Activated CD8-positive, alpha-beta memory T cell treated with anti-CD3 and anti-CD28 coated beads, Interleukin-2, amount 50 U/mL, for 1 hour (primary cell): ENCODE data around the gene DHCR24.

Experiments
- DNase-seq: peaks from one replicate; pipeline ENCODE4 v3.0.0-alpha.2; 2020; ENCODE audit errors: extremely low read depth

DHCR24 gene

GRCh38 chr1:54816951-54817350, 70.0 kb downstream of the DHCR24 start:
- DNase-seq: no peak

- no peak for DNase-seq
Measured at GRCh38 chr1:54816130-54816529, 70.9 kb downstream of the DHCR24 start.

DNA sequence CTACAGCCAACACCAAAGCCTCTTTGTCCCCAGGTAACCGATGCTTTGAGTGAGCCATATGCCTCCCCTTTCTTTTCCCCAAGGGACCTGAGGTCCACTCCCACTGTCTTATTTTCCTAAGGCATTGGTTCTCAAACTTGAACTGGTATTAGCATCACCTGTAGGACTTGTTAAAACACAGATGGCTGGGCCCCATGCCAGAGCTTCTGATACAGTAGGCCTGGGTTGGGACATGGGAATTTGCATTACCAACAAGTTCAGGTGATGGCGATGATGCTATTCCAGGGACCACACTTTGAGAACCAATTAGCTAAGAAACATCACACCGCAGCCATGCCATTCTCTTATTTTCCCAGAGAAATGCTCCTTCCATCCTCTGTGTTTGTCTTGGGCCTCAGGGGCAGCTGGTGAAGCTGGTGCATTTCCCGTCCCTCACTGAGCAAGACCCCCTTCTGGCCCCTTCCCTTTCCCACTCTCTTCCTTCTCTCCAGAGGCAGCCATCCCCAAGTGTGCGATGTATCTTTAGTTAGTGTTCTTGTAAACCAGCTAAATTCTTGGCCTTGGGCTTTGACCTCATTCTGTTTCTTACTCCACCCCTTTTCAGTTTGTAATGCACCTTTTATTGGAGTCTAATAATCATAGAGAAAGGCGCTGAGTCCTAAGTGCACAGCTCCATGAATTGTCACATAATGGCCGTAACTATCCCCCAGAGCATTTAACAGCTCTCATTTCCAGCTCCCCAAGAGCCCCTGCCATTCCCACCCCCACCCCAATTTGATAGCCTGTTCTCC, 71.7 kb downstream of the DHCR24 start:
- DNase-seq: no peak

DNA sequence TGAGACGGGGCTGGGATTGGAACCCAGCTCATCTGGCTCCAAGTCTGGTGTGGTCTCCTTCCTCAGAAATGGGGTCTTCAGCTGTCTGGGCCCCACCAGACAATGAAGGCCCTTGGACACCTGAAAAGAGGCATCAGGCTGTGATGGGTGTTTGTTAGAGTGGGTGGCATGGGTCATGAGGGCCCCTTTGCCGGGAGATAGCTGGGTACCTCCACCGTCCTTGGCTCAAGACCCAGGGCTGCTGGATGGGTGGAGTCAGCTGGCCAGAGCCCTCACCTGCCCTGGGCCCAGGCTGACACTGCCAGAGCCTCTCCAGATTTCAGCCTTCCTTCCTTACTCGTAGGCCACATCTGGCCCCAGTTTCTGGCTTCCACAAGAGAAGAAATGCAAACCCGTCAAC, 72.4 kb downstream of the DHCR24 start:
- DNase-seq: no peak

GRCh38 chr1:54814126-54814498, 72.9 kb downstream of the DHCR24 start:
- DNase-seq: no peak

DNA sequence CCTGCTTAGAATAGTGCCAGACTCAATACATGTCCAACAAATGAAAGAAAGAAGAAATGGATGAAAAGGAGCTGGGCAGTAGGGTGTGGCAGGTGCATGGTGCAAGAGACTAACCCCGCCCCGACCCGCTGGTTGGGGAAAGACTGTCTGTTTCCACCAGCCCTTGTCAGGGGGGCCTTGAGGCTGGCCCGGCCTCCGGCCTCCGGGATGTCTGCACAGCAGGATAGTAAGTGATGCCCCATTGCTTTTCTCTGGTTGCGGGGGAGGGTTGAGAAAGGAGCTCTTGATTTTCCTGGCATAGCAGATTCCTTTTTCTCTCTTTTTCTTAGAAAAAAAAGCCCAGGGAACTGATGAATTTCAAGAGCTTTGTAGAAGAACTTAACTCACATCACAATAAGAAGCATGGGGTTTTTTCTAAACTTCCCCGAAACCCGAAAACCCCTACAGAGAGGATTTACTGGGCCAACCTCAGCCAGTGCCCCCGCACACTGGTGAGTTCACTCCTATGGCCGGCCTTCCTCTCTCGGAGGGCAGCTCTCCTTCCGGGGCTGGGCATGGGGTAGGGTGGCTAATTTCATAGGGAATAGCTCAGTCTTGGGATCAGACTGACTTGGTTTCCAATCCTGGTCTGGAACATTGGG, 73.4 kb downstream of the DHCR24 start:
- no peak for DNase-seq

- no peak for DNase-seq
Measured at GRCh38 chr1:54812801-54813484, 74.1 kb downstream of the DHCR24 start.

- no peak for DNase-seq
Measured at GRCh38 chr1:54811739-54812655, 75.0 kb downstream of the DHCR24 start.

DNA sequence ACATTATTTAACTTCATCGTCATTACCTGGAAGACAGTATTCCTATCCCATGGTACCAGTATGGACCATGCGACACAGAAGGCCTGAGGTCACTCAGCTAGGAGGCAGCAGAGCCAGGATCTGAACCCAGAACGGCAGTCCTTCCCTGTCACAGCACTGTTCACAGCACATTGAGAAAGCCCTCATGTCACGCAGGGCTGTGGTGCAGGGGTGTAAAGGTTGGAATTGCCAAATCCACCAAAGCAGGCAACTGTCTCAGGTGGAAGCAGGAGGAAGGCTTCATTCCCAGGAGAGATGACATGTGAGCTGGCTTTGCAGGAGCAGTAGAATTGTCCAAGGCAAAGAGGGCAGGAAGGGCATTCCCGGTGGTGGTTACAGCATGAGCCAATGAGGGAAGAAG, 75.9 kb downstream of the DHCR24 start:
- no peak for DNase-seq

DNA sequence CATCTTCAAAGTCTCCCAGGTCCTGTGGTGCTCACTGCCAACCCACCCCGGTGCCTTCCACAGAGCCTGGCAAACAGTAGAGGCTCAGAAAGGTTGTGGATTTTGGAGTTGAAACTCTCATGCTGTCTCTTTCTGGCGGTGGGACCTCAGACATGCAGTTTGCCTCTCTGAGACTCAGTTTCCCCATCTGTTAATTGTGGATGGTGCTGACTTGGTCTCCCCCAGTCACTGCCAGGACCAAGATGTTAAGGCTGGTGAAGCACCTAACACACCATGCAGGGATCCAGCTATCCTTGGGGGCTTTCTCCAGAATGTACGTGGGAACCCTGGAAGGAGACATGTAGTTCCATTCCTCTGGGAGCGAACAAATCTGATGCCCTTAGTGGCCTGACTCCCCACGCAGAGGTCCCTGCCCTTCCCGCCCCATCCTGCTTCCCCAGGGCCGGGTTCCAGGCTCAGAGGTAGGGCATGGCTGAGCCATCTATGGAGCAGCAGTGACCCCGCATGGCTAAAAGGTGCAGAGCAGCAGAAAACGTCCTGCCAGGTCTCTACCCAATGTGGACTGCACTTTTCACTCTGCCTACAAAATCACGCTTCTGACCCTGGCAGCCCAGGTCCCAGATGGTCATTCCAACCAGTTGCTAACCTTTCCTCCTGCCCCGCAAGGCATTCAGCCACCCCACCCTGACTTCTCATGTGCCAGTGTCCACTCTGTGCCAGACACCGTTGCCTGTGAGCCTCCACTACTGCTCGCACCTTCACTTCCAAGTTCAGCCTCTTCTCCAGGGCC, 76.6 kb downstream of the DHCR24 start:
- DNase-seq: peak; percentile 20

DNA sequence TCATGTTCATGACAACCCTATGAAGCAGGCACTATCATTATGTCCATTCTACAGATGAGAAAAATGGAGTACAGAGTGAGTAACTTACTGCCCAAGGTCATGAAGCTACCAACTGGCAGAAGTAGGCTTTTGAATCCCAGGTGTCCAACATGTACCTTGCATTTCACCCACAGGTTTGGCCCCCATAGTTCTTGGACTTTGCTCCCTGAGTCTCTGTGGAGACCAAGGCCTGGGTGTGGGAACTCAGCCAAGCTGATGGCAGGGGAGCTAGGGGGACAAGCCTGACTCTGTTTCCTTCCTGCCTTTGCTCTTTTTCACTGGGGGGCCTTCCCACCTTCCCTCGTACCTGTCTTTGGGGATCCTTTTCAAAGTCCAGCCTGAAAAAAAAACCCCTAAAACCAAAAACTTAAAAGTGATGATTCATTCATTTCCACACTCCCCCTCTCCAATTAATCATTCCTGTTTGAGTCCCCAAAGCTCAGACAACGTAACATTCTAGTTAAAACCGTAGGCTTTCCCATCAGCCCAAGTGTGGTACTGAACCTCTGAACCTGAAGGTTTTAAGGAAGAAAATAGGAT, 77.4 kb downstream of the DHCR24 start:
- no peak for DNase-seq

DNA sequence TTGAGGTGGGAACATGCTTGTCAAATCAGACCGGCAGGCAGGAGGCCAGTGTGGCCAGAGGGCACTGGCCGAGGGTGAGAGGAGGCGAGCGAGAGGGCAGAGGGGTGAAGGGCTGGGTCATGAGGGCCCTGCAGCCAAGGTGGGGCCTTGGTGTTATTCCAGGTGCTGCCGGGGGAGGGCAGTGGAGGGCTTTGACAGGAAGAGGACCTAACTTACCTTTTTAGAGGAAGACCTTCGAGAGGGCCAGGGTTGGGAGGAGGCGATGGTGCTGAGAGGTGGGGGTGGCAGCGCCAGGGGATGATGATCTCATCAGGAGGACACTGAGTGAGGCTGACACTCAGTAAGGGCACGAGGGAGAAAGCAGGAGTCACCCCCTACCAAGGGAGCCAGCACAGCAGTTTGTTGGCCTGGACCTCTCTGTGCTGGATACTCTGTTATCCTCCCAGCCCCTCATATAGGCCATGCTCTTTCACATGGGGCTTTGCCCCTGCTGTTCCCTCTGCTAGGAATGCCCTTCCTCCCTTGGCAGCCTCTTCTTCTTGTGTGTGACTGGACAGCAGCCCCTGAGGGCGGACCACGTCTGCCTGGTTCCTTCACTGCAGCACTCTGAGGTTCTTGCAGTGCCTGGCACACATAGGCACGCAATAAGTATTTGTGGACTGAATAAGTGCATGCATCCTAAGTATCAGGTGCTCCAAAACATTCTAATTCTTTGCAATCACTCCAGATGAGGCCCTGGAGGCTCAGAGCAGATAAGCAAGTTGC, 78.4 kb downstream of the DHCR24 start:
- DNase-seq: no peak

- no peak for DNase-seq
Measured at GRCh38 chr1:54807756-54808155, 79.2 kb downstream of the DHCR24 start.

DNA sequence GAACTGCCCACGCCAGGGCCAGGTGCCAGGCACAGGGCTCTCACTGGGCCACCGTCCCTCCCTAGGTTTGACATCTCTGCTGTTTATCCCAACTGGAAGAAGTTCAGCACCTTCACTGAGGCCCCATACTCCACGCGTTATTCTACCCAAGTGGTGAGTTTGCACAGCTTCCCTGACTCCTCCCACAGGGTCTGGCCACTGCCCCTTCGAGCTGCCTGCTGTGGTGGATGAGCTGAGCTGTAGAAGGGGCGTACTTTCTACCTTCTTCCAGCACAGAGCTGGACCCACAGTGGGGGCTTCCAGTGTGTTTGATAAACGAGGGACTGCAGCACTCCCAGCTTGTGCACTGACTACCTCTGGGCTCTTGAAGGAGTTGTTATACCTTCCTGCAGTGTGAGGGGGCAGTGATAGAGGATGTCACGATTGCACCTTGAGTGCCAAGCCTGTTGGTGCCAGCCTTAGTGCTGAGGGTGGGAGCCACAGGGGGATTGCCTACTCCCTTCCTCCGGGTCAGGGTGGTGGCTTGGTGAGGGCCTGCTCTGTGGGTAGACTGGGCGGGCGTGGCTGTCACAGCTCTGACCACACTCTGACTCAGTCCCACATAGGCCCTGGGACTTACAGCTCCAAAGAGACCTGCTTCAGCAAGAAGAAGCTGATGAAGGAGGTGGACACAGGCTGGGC, 79.9 kb downstream of the DHCR24 start:
- no peak for DNase-seq

DNA sequence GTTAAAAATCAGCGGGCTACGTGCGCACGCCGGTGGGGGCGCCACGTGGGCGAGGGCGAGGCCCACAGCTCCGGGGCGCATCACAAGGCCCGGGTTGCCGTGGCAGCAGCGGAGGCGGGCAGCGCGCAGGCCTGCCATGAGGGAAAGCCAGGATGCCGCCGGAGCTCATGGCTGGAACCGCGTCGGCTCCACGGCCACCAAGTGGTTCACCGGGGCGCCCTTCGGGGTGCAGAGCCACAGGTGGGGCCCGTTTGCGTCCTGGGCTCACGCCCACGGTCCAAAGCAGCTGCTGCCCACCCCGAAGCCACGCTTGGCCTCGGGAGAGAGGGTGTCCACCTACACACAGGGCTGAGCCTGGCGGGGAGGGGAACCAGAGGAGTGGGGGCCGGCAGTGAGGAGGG, 81.0 kb downstream of the DHCR24 start:
- DNase-seq: no peak

- DNase-seq: no peak
Measured at GRCh38 chr1:54805466-54805865, 81.5 kb downstream of the DHCR24 start.

- DNase-seq: no peak
Measured at GRCh38 chr1:54804471-54805132, 82.4 kb downstream of the DHCR24 start.

GRCh38 chr1:54803761-54804470, 83.1 kb downstream of the DHCR24 start:
- no peak for DNase-seq
